ENCODE measurements around the gene TRIM47. TPM values are rescaled to one million over a fixed set of nuclear protein-coding genes. Genes with fewer than 3 reads are reported as not detected.

Gene TRIM47
- total and polyA plus RNA-seq, 2 of the 13 experiments (the other 11 are each of a cell fraction or from before 2014, with no cell fraction given) = 33.5 to 82.0 TPM

- TF ChIP-seq, protein P1, sequence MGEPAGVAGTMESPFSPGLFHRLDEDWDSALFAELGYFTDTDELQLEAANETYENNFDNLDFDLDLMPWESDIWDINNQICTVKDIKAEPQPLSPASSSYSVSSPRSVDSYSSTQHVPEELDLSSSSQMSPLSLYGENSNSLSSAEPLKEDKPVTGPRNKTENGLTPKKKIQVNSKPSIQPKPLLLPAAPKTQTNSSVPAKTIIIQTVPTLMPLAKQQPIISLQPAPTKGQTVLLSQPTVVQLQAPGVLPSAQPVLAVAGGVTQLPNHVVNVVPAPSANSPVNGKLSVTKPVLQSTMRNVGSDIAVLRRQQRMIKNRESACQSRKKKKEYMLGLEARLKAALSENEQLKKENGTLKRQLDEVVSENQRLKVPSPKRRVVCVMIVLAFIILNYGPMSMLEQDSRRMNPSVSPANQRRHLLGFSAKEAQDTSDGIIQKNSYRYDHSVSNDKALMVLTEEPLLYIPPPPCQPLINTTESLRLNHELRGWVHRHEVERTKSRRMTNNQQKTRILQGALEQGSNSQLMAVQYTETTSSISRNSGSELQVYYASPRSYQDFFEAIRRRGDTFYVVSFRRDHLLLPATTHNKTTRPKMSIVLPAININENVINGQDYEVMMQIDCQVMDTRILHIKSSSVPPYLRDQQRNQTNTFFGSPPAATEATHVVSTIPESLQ (CRISPR knock-in tag; conservative IDR thresholded peaks at IDR 0.05) = no peak; the same call in 1 of the 2 replicates
- TF ChIP-seq MTF1 (CRISPR knock-in tag; IDR thresholded peaks at IDR 0.05) (no peak; the same call in 1 of the 2 replicates), AKAP8 (CRISPR knock-in tag; IDR thresholded peaks at IDR 0.05) (peak; percentile 93; the same call in 1 of the 2 replicates), KLF13 (CRISPR knock-in tag; IDR thresholded peaks at IDR 0.05) (no peak; the same call in 1 of the 2 replicates), ZBTB21 (CRISPR knock-in tag; IDR thresholded peaks at IDR 0.05) (no peak), ZNF784 (CRISPR knock-in tag; IDR thresholded peaks at IDR 0.05; ENCODE audit: borderline replicate concordance) (peak; percentile 87; the same call in 1 of the 2 replicates), ZNF563 (CRISPR knock-in tag; IDR thresholded peaks at IDR 0.05) (peak; percentile 42; the same call in 1 of the 2 replicates), ZNF367 (CRISPR knock-in tag; IDR thresholded peaks at IDR 0.05; ENCODE audit: borderline replicate concordance) (no peak), BHLHE40 (IDR thresholded peaks at IDR 0.05; ENCODE audit: low read length) (peak; percentile 55), NCOA1 (CRISPR knock-in tag; IDR thresholded peaks at IDR 0.05) (no peak), ZNF572 (CRISPR knock-in tag; IDR thresholded peaks at IDR 0.05) (no peak), ZNF550 (CRISPR knock-in tag; IDR thresholded peaks at IDR 0.05; ENCODE audit: borderline replicate concordance) (peak; percentile 84; the same call in 1 of the 2 replicates), JUN (CRISPR knock-in tag; IDR thresholded peaks at IDR 0.05) (no peak; the same call in 1 of the 2 replicates), RBAK (CRISPR knock-in tag; IDR thresholded peaks at IDR 0.05) (no peak), PCBP2 (optimal IDR thresholded peaks at IDR 0.05; ENCODE audit: low read depth, low read length, poor library complexity, severe bottlenecking) (no peak), CENPBD1 (CRISPR knock-in tag; IDR thresholded peaks at IDR 0.05; ENCODE audit: borderline replicate concordance, low read depth) (no peak), MZF1 (CRISPR knock-in tag; IDR thresholded peaks at IDR 0.05; ENCODE audit: borderline replicate concordance) (no peak), REPIN1 (CRISPR knock-in tag; IDR thresholded peaks at IDR 0.05; ENCODE audit: borderline replicate concordance, low read depth) (no peak; the same call in 1 of the 2 replicates), AHR (CRISPR knock-in tag; IDR thresholded peaks at IDR 0.05) (no peak), FIP1L1 (IDR thresholded peaks at IDR 0.05; ENCODE audit: borderline replicate concordance, insufficient read depth, low read depth, low read length) (no peak), ZNF598 (CRISPR knock-in tag; IDR thresholded peaks at IDR 0.05; ENCODE audit: borderline replicate concordance) (no peak)
- TF ChIP-seq, protein P2, sequence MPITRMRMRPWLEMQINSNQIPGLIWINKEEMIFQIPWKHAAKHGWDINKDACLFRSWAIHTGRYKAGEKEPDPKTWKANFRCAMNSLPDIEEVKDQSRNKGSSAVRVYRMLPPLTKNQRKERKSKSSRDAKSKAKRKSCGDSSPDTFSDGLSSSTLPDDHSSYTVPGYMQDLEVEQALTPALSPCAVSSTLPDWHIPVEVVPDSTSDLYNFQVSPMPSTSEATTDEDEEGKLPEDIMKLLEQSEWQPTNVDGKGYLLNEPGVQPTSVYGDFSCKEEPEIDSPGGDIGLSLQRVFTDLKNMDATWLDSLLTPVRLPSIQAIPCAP (CRISPR knock-in tag; IDR thresholded peaks at IDR 0.05; ENCODE audit: low read depth) = 0 out of 2 replicates have a peak, but pooled peaks have one; percentile 74
Observed at GRCh38 chr17:75877752-75878173, 618 bp downstream of the TRIM47 start (continued).

Measured in HepG2 (cell line).